Endodermal cell (in vitro differentiated cells): ENCODE data around the gene OLIG3. TPM values are rescaled to one million over a fixed set of nuclear protein-coding genes. Genes with fewer than 3 reads are reported as not detected.

Experiments
- DNase-seq: peaks from one replicate; pipeline ENCODE4 v3.0.0-alpha.2; 2017
- H3K27ac ChIP-seq: 2 replicates; pipeline ENCODE4 v1.5.1; 2013; ENCODE audit warnings: mild to moderate bottlenecking, low read depth, low read length, moderate library complexity
- H3K27me3 ChIP-seq: 2 replicates; pipeline ENCODE4 v1.6.1; 2013; ENCODE audit warnings: mild to moderate bottlenecking, low read length, moderate library complexity; ENCODE audit not compliant: insufficient read depth, control insufficient read depth, poor library complexity, severe bottlenecking
- H3K36me3 ChIP-seq: 2 replicates; pipeline ENCODE4 v1.7.0; 2013; ENCODE audit warnings: mild to moderate bottlenecking, low read length, moderate library complexity; ENCODE audit not compliant: control insufficient read depth, insufficient read depth
- H3K4me1 ChIP-seq: one replicate; pipeline ENCODE4 v1.7.0; 2013; ENCODE audit warnings: low read length; ENCODE audit not compliant: control insufficient read depth, insufficient read depth
- H3K4me3 ChIP-seq: 2 replicates; pipeline ENCODE4 v1.5.1; 2013; ENCODE audit warnings: mild to moderate bottlenecking, low read length, moderate library complexity
- H3K9ac ChIP-seq: 2 replicates; pipeline ENCODE4 v1.6.1; 2013; ENCODE audit warnings: mild to moderate bottlenecking, low read length, moderate library complexity; ENCODE audit not compliant: poor library complexity, severe bottlenecking; ENCODE audit errors: extremely low read depth
- H3K9me3 ChIP-seq: 2 replicates; pipeline ENCODE4 v1.6.1; 2013; ENCODE audit warnings: mild to moderate bottlenecking, low read length, moderate library complexity; ENCODE audit not compliant: control insufficient read depth
- H3K27ac Mint-ChIP-seq: 2 replicates; pipeline ENCODE4 v1.8.0; 2020; ENCODE audit warnings: mixed read lengths
- H3K27me3 Mint-ChIP-seq: 2 replicates; pipeline ENCODE4 v1.8.0; 2021; ENCODE audit warnings: mild to moderate bottlenecking, mixed read lengths; ENCODE audit not compliant: insufficient read depth
- H3K36me3 Mint-ChIP-seq: 2 replicates; pipeline ENCODE4 v1.8.0; 2020; ENCODE audit warnings: low read depth, mixed read lengths
- H3K4me1 Mint-ChIP-seq: 2 replicates; pipeline ENCODE4 v1.8.0; 2020; ENCODE audit warnings: mixed read lengths
- H3K4me3 Mint-ChIP-seq: 2 replicates; pipeline ENCODE4 v1.8.0; 2020; ENCODE audit warnings: mild to moderate bottlenecking, moderate library complexity, mixed read lengths
- H3K9me3 Mint-ChIP-seq: 2 replicates; pipeline ENCODE4 v1.8.0; 2020; ENCODE audit warnings: mild to moderate bottlenecking, mixed read lengths
- CTCF ChIP-seq: fragments of 200-600 bp; sonication (generic); conservative IDR thresholded peaks from 2 replicates; pipeline ENCODE4 v1.5.0; 2021; ENCODE audit warnings: antibody characterized with exemption, mild to moderate bottlenecking
- WGBS, 2 experiments: methylation state at CpG; one replicate each; pipeline versions ENCODE4 v1.1.5 to v1.1.7; 2013; ENCODE audit warnings: missing lambda C conversion rate in 2 of 2, mixed read lengths in 1 of 2; ENCODE audit not compliant: insufficient coverage in 1 of 2, insufficient read length in 1 of 2; 5-methylcytosine and 5-hydroxymethylcytosine counted together
- total RNA-seq, 2 donors: library from RNA; stranded (reverse); fragmentation: NEBNext Ultra II Directional in 1 of 2; extraction: Animal tissue kit (Norgen Biotek cat#: 25700) in 1 of 2; gene quantifications; 2 replicates in 1 of 2; 3 replicates in 1 of 2; pipeline ENCODE4 v1.2.1, GENCODE V29; 2021

OLIG3 gene
- total RNA-seq, 2 donors from 2014 or later: not detected

GRCh38 chr6:137471497-137471896, 22.7 kb downstream of the OLIG3 start:
- H3K27me3 Mint-ChIP-seq: peaks cover 4% of the 10 kb centered on the region
- H3K4me3 Mint-ChIP-seq: no peak overlapping the region
- Histone ChIP-seq H3K36me3 (no peaks in the 10 kb centered on the region), H3K9ac (no peak overlapping the region), H3K4me3 (no peak overlapping the region), H3K27me3 (no peaks in the 10 kb centered on the region), H3K9me3 (no peaks in the 10 kb centered on the region), H3K4me1 (no peaks in the 10 kb centered on the region), H3K27ac (peak overlapping the region; percentile 46)
- 71 to 80% methylated on average over 4 to 5 of the region's 5 CpGs for WGBS, 2 experiments
- no peaks in the 10 kb centered on the region for H3K9me3 Mint-ChIP-seq
- no peaks in the 10 kb centered on the region for H3K36me3 Mint-ChIP-seq
- TF ChIP-seq CTCF: no peak
- no peak overlapping the region for H3K27ac Mint-ChIP-seq
- peaks cover 9% of the 10 kb centered on the region for H3K4me1 Mint-ChIP-seq
- DNase-seq: no peak

GRCh38 chr6:137467211-137467610, 27.0 kb downstream of the OLIG3 start:
- no peaks in the 10 kb centered on the region for H3K27me3 Mint-ChIP-seq

GRCh38 chr6:137465378-137466009, 28.7 kb downstream of the OLIG3 start:
- H3K4me1 ChIP-seq: no peaks in the 10 kb centered on the region
- no peak overlapping the region for H3K27ac ChIP-seq
- no peaks in the 10 kb centered on the region for H3K27me3 ChIP-seq
- no peak overlapping the region for H3K9ac ChIP-seq
- Mint-ChIP-seq H3K9me3 (no peaks in the 10 kb centered on the region), H3K27me3 (no peaks in the 10 kb centered on the region), H3K4me3 (no peak overlapping the region), H3K36me3 (no peaks in the 10 kb centered on the region), H3K27ac (no peak overlapping the region), H3K4me1 (no peaks in the 10 kb centered on the region)
- H3K4me3 ChIP-seq: no peak overlapping the region
- no peaks in the 10 kb centered on the region for H3K9me3 ChIP-seq
- H3K36me3 ChIP-seq: no peaks in the 10 kb centered on the region
- 83 to 86% methylated on average over 4 to 7 of the region's 7 CpGs for WGBS, 2 experiments
- no peak for DNase-seq
- no peak for TF ChIP-seq CTCF

More at GRCh38 chr6:137467211-137467610, 27.0 kb downstream of the OLIG3 start:
- Mint-ChIP-seq H3K36me3 (no peaks in the 10 kb centered on the region), H3K9me3 (no peaks in the 10 kb centered on the region), H3K27ac (no peak overlapping the region), H3K4me1 (no peaks in the 10 kb centered on the region), H3K4me3 (no peak overlapping the region)
- TF ChIP-seq CTCF: no peak
- Histone ChIP-seq H3K4me1 (no peaks in the 10 kb centered on the region), H3K4me3 (no peak overlapping the region), H3K36me3 (no peaks in the 10 kb centered on the region), H3K27ac (no peak overlapping the region), H3K9ac (no peak overlapping the region), H3K27me3 (no peaks in the 10 kb centered on the region), H3K9me3 (no peaks in the 10 kb centered on the region)
- no peak for DNase-seq
- WGBS, 2 experiments: 92 to 94% methylated on average over 5 to 6 of the region's 6 CpGs
